ENCODE data around the gene DMD.

DMD gene

DNA sequence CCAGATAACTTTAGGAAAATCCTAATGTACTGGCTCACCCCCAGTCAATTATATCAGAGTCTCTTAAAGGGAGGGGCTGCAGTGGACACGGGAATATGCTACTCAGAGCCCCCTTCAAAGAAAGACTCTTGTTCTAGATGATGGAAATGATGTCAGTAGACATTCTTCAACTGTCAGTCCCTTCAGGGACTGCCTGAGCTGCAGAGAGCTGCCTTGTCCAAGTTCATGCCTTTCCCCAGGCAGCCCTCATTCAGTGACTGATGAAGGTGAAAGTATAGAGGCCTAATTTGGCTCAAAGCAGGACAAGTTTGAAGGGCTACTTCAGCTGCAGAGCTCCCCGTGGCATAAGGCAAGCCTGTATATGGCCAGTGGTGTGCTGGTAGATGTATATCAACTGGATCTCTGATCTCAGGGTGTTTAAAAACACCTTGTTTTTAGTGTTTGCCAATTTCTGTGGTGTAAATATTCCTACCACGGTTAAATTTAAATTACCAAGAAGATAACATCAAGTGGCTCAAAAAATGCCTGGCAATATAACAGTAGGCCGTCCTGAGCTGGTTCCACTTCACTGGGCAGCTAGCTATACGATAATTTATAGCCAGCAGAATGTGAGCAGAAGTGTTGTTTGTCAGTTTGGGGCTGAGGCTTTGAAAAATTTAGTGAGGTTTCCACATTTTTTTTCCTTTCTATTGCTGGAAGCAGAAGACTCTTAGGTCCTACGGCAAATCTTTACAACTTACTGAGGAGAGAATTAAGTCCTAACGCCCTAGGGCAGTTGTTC, 1390.7 kb downstream of the DMD start:
- no peak for DNase-seq

GRCh38 chrX:31819455-31819854, 1391.9 kb downstream of the DMD start:
- no peak for DNase-seq

DNA sequence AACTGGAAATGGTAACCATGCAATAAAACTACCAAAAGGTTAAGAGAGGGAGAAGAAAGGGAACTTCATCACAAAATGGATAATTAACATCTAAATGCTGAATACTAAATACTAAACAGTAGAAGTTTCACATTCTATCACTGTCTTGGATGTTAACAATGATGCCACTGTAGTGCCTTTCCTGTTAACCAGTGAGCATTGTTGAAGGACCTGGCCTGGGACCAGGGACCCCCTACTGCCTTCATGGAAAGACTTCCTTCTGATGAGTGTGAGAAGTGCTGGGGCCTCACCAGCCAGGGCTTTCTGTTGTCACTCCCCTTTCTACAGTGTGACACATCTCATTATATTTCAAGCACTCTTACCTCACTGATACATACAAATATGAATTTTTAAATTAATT, 1400.2 kb downstream of the DMD start:
- no peak for DNase-seq

- DNase-seq, result no peak
Observed at GRCh38 chrX:31808357-31808756, 1403.0 kb downstream of the DMD start.

DNA sequence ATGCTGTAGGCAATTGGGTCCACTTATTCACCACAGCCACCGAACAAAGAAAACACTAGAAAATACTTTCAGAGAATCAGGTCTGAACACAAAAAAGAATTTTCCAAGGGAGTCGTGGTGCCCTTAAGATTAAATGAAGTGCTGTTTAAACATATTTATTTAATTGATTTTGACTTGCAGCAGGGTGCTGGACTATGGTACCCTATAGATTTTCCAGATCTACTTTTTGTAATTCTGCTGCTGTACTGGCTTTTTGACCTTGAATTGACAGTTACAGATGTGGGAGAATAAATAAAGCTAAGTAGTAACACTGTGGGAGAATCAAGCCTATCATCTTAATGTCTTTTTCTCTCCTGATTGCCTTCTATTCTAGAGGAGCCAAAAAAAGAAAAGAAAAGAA, 1404.2 kb downstream of the DMD start:
- DNase-seq, result no peak

GRCh38 chrX:31805781-31806180, 1405.6 kb downstream of the DMD start:
- no peak for DNase-seq

DNA sequence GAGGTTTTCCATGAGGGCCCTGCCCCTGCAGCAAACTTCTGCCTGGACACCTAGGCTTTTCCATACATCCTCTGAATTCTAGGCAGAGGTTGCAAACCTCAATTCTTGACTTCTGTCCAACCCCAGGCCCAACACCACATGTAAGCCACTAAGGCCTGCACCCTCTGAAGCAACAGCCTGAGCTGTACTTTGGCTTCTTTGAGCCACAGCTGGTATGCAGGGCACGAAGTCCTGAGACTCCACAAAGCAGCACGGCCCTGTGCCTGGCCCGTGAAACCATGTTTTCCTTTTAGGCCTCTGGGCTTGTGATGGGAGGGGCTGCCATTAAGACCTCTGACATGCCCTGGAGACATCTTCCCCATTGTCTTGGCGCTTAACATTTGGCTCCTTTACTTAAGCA, 1411.1 kb downstream of the DMD start:
- no peak for DNase-seq

- DNase-seq, result no peak
Observed at GRCh38 chrX:31796624-31797023, 1414.7 kb downstream of the DMD start.

DNA sequence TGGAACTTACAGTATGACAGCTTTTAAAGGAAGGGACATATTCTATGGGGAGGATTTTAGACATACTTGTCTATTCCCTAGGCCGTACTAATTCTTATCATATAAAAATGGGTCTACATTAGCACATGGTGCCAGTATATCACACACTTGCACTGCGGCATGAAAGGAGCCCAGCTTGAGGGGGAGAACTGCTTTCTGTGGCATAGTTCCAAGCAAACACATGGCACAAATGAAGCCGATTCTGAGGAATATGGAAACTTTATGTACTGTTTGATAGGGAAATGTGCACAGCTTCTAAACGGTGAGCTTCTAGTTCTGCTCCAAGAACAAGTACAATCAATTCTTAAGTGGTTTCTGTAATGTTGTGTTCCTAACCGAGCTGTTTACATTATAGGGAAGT, 1463.9 kb downstream of the DMD start:
- no peak for DNase-seq

GRCh38 chrX:31743004-31743403, 1468.3 kb downstream of the DMD start:
- no peak for DNase-seq

DNA sequence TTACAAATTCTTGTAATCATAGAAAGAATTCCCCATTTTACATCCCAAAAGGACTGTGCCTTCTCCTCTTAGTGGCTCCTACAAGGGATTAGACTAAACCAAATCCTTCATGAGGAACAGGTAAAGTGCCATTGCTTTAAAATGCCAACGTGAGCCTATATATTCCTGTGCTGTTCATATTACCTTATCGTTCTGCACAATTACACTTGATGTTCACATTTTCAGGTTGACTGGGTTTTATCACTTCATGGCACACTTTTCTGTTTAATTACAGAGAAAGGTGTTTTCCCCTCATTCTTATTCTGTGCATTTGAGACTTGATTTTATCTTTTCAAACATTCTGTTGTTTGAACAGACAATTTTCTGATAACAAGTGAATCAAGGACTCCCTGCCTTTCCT, 1493.9 kb downstream of the DMD start:
- no peak for DNase-seq

GRCh38 chrX:31715675-31716074, 1495.7 kb downstream of the DMD start:
- DNase-seq, result no peak

GRCh38 chrX:31714797-31715196, 1496.6 kb downstream of the DMD start:
- DNase-seq, result no peak

DNA sequence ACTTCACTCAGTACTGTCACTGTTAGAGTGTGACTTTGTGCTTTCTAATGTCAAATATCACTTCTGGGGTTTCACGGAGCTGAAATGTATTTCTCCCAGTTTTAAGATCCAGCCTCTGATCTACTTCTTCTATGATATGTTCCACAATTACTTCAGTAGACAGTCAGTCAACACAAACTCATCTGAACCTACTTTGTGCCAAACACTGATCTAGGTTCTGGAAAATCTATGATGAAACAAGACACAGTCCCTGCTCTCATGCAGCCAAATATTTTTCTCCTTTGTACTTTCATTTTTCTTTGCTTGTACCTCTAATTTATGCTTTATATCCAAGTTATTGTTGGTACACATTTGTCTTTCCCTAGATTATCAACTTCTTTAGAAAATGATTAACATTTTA, 1498.2 kb downstream of the DMD start:
- DNase-seq, result no peak

GRCh38 chrX:31711166-31711565, 1500.2 kb downstream of the DMD start:
- no peak for DNase-seq

- no peak for DNase-seq
Observed at GRCh38 chrX:31708116-31708515, 1503.2 kb downstream of the DMD start.

- no peak for DNase-seq
Observed at GRCh38 chrX:31706466-31706865, 1504.9 kb downstream of the DMD start.

DNA sequence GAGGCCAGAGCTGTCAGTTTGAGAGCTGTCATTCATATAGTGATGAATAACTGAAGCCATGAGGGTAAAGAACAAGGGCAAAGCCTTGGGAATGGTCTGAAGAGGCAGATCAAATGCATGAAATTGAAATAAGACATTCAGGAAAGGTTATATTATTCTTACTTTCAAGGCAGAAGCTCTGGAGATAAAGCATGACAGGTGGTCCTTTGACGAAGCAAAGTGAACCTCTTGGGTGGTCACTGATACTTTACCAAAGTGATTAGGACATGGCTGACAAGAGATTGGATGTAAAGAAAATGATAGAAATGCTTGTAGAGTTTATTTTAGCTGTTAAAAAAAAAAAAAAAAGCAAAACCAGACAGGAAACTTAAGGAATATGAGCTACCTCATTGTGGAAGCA, 1505.5 kb downstream of the DMD start:
- DNase-seq, result no peak

DNA sequence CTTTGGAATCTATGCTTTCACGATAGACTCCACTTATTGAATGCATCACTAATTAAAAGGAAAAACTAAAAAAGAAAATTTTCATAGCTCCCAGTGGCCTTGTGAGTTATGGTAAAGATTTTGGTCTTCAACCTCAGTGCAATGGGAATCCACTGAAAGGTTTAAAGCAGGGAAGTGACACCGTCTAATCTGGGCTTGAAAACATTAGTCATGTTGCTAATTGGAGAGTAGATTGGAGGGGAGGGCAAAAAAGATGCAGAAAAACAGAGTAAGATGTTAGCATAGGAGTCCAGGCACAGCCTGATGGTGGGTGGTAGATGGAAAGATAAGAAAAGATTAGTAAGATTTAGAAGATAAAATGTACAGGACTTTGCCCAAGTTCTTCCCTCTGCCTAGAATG, 1506.4 kb downstream of the DMD start:
- DNase-seq, result no peak

DNA sequence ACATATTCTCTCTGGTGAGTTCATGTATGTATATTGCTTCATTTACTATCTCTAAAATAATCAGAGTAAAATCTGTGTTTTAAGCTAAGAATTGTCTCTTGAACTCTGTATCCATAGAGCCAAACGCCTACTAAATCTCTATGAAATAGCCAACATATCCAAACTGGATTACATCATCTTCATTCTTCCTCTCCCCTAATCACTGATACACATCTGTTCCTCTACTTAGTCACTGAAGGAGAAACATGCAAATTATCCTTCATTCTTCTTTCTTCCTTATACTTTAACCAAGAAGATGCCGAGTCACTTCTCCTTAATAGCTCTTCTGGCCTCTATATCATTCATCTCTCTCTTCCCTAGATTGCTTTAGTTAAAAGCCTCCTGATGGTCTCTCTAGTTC, 1509.1 kb downstream of the DMD start:
- no peak for DNase-seq

- no peak for DNase-seq
Observed at GRCh38 chrX:31697294-31697916, 1513.9 kb downstream of the DMD start.

DNA sequence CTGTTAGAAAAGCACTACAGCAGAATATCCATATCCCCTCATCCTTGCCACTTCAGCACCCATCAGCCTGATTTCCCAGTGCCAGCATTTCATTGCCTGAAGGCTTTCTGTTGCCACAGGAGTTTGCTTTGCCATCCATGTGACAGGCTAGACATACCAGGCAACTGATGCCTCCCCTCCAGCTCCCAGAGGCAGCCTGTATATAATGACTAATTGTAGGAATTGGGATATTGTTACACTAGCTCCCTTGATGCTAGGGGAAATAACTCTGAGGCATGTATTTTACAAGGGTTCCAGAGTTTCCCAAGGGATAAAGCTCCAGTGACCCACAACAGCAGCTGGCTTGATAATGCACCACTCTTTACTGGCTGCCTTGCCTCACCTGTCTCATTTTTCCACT, 1531.5 kb downstream of the DMD start:
- no peak for DNase-seq

DNA sequence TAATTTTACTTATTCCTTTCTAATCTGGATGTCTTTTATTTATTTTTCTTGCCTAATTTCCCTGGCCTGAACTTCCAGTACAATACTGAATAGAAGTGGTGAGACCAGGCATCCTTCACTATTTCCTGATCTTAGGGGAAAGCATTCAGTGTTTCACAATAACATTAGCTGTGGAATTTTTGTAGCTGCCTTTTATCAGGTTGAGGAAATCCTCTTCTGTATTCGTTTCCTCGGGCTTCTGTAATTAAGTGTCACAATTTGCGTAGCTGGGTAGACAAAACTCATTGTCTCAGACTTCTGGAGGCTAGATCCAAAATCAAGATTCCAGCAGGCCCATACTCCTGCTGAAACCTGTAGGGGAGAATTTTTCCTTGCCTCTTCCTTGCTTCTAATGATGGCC, 1541.1 kb downstream of the DMD start:
- DNase-seq, result no peak

DNA sequence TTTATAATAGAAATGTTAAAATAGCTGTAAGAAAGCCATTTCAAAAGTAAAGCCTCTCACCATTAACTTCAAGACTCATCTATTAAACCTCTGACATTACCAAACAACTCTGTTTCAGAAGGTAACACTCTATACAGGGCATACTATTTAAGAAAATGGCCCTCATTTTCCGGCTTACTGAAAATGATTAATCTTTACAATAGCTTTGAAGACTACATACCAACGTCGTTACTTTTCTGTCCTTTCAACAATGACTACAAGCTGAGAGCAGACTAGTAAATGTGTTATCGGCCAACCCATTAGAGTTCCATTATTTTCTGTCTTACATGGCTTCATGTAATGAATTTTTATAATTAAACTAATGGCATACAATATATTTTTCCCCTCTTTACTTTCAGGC, 1545.9 kb downstream of the DMD start:
- no peak for DNase-seq

DNA sequence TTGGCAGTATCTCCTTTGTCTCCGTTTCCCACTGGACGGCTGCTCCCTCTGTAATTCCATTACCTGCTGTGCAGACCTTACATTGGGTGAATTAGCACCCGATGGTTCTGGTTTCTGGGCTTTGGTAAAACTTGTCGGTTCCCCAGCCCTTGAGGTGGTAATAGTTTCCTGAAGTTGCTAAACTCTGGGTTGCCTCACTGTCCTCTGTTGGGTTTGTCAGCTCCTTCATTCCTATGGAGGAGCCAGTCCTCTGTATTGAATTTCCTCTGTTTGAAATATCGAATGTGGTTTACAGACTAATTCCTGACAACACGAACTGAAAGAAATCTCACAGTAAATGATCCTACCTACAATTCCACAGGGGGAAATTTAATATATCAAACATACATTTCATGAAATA, 1548.2 kb downstream of the DMD start:
- DNase-seq, result no peak
